ENCODE results near the gene VMP1.
"Not testable (repeated sequence)": the region's sequence is repeated elsewhere in the genome, so short reads cannot be mapped to it uniquely, and the experiment has no call there.

- TF ChIP-seq POLR2A (IDR thresholded peaks at IDR 0.05; ENCODE audit: low read length); GATA1 (IDR thresholded peaks at IDR 0.05; ENCODE audit: low read depth, low read length): not testable (repeated sequence)
These were observed 166.0 kb downstream of the VMP1 start for GRCh38 chr17:59873414-59873813.

Data from erythroblast (primary cell).